Measurements from ENCODE around the gene SRSF12.
A peak's percentile ranks its signal among the peaks of the same experiment; 100 is the strongest.

SRSF12 gene

DNA sequence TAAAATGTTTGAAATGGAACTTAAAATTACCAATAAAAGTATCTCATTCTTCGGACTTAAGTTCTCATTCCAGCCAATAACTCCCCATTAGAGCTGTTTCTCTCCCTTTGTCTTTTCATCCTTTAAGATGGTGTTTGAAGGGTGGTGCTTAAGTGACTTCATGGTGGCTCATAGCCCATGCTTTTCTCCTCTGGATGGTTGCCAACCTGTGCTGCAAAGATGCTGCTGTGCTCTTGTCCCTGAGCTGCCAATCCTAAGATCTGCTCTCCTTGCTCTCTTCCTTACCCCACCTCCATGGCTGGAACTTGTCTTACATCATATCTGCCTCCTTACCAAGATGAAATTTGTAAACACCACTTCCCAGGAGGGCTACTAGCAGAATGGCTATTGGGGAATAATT, 68.9 kb downstream of the SRSF12 start:
- no peak overlapping the region for H3K4me3 ChIP-seq (ENCODE audit: low read length)
- TF ChIP-seq, protein P1, sequence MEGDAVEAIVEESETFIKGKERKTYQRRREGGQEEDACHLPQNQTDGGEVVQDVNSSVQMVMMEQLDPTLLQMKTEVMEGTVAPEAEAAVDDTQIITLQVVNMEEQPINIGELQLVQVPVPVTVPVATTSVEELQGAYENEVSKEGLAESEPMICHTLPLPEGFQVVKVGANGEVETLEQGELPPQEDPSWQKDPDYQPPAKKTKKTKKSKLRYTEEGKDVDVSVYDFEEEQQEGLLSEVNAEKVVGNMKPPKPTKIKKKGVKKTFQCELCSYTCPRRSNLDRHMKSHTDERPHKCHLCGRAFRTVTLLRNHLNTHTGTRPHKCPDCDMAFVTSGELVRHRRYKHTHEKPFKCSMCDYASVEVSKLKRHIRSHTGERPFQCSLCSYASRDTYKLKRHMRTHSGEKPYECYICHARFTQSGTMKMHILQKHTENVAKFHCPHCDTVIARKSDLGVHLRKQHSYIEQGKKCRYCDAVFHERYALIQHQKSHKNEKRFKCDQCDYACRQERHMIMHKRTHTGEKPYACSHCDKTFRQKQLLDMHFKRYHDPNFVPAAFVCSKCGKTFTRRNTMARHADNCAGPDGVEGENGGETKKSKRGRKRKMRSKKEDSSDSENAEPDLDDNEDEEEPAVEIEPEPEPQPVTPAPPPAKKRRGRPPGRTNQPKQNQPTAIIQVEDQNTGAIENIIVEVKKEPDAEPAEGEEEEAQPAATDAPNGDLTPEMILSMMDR (conservative IDR thresholded peaks at IDR 0.05; ENCODE audit: low read length) = no peak
- DNase-seq (ENCODE audit: low read depth) = peak; percentile 38

DNA sequence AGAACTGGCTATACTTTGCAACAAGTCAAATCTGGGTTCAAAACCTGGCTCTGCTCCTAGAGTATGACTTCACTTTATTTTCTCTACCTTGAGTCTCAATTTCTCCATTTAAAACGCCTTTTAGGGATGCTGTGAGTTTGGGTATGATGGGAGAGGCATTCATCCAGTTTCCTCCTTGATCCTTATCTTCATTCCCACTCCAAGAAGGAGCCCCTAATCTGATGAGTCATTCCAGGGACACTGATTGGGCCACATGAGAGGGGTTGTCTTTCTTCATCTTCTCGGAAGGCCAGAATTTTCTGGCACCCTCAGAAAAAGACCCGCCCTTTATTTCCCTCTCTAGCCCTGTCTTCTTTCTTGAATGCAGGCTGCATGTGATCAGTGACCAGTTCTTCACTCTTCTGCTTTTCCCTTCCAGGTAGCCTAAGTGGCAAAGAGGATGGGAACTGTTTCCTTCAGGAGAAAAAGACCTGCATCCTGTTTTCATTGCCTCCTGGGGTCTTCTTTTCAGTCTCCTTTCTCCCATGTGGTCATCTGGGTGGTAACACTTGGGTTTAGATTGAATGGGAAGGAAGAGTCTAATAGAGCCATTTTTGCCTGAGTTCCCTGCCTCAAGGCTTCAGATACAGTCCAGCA, 69.5 kb downstream of the SRSF12 start:
- H3K4me3 ChIP-seq (ENCODE audit: low read length) = no peak overlapping the region
- TF ChIP-seq, protein P1 (conservative IDR thresholded peaks at IDR 0.05; ENCODE audit: low read length) = no peak
- DNase-seq (ENCODE audit: low read depth) = no peak

DNA sequence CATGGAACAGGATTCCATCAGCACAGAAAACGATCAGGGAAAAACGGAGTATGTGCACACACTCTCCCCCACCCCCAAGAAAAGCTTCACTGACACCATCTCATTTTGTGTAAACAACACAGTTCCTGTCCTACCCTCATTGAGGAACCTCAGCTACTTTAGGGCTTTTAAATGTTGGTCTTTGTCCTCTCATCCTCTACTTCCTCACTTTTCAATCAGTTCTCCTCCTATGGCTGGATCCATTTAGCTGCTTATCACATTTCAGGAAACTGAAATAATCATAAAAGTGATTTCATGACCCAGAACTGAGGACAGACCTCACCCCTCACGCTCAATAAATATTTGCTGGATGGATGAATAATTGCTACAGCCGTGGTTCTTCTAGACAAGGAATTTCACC, 70.4 kb downstream of the SRSF12 start:
- no peak for DNase-seq (ENCODE audit: low read depth)
- no peak overlapping the region for H3K4me3 ChIP-seq (ENCODE audit: low read length)
- TF ChIP-seq, protein P1 (conservative IDR thresholded peaks at IDR 0.05; ENCODE audit: low read length) = no peak

Measured in AG10803 (cell line).